HG03354 (cell line): ENCODE results near the gene BTBD10.

Experiments used
- ATAC-seq: cut with Tn5 transposase; IDR thresholded peaks from one replicate; pipeline ENCODE4 v1.9.1; 2021; ENCODE audit warnings: mild to moderate bottlenecking; ENCODE audit not compliant: unreplicated experiment, poor library complexity, severe bottlenecking

BTBD10 gene

DNA sequence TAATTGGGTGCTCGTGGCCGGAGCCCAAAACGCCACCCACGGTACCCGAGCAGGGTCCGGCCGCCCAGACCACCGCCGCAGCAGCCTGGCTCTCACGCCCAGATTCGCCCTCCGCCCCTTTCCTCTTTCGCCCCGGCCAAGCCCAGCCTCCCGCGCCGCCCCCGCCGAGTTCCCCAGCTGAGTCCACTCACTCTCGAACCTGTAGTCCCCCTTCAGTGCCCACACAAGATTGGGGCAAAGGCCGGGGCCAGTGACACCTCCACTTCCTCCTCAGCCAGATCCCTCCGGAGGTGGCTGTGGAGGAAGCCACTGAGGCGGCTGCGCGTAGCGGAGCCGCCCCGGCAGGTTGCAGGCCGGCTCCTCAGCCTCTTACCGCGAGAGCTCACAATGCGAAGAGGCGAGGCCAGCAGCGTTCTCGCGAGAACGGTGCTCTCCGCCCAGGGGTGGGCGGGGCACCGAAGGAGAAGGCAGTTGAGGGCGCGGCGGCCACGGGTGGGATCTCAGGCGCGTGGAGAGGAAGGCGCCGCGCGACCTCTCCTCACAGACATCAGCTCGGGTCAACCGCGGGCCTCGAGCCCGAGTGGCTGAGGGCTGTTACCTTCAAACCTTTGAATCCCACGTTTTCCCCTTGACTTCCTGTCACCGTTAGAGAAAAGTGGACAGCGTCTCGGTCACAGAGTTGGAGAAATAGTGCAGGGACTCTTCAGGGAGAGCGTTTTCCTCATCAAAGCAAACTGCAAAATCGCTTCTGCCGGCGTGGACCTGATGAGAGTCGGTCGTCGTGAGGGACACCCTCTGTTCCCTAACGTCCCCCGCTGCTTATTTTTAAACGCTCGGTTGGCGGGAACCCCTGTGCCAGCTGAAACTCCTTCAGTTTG, at the start of gene BTBD10:
Gene BTBD10, minus strand, starts transcription at position 322 of the 878 bp plus-strand sequence. CDS start 18,098 bp downstream, outside the sequence.
- peak; percentile 96 for ATAC-seq

DNA sequence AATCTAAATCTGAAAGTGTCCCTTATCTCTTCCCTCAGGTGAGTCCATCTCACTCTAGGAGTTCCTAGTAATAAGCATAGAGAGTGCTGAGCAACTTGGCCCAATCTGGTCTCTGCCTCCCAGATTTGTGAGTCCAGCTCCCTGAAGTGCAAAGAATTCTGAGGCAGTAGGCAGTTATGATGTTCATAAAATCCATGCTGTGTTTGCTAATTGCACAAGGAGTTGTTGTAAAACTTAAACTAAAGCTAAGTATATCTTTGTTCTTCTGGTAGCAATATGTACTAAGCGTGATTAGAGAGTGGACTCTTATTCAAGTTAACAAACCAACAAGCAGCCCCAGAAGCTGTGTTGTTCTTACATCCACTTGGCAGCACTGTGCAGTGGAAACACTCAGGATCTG, 40.4 kb upstream of the BTBD10 start:
- ATAC-seq, result no peak

DNA sequence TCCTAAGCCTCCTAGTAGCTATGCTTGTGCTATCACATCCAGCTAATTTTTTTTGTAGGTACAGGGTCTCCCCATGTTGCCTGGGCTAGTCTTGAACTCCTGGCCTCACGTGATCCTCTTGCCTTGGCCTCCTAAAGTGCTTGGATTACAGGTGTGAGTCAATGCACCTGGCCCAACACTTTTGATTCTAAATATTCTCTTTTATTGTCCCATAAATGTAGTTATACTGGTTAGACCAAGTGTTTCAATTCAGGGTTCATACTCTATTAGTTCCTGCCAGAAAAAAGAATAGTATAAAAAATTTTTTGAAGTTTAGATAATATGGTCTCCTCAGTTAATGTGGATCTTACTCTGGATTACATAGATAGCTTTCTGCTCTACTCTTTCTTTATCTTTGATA, 39.5 kb upstream of the BTBD10 start:
- ATAC-seq, result no peak

DNA sequence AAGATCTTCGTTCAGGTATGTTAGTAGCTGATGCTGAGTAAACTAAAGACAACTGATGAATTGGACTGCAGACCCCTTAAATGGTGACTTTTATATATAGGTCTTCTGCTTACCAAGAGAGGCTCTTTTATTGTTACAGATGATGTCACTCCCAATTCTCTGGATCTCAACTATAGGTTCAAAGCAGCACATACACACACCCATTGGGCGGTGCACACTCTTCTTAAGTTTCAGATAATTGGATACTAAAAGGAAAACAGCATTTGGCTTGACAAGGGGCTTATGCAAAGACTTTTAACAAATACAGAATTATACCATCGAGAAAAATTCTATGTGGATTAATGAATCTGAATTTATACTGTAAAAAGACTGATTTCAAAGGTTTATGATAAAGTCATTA, 32.9 kb upstream of the BTBD10 start, which contains the start of gene PTH:
Gene PTH, minus strand, starts transcription at position 69 of the 400 bp plus-strand sequence. CDS start 3,142 bp downstream, outside the sequence.
- ATAC-seq, result no peak

DNA sequence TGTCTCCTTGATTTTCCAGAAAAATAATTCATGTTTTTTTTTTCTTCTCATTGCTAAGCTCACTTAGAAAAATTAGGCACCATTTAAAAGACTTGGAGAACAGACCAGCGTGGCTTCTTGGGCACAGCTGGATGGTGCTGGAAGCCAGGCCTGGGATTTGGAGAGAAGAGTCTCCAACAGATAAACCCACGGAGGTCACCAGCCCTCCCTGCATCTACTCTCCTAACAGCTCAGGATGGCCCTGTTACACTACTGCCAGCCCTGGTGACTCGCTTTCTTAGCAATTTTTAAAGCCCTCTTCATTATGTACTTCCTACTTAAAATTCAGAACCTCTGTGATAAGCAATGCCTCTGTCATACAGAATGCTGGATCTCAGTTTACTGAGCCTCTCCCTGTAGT, 31.0 kb upstream of the BTBD10 start:
- no peak for ATAC-seq

DNA sequence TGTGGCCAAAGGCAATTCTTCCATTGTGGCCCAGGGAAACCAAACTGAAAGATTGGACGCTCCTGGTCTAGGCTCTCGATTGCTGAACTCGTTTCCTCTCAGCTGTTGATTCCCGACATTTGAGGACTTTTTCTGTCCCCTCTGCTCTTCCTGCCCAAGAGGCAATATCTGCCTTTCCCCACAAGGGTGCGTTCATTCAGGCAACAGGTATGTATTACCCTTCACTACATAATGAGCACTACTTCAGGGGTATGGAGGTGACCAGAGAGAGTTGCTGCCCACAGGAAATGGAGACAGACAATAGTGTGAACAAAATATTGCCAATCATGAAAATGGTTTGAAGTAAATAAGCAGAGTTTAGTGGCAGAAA, 24.6 kb upstream of the BTBD10 start:
- ATAC-seq, result peak; percentile 81

DNA sequence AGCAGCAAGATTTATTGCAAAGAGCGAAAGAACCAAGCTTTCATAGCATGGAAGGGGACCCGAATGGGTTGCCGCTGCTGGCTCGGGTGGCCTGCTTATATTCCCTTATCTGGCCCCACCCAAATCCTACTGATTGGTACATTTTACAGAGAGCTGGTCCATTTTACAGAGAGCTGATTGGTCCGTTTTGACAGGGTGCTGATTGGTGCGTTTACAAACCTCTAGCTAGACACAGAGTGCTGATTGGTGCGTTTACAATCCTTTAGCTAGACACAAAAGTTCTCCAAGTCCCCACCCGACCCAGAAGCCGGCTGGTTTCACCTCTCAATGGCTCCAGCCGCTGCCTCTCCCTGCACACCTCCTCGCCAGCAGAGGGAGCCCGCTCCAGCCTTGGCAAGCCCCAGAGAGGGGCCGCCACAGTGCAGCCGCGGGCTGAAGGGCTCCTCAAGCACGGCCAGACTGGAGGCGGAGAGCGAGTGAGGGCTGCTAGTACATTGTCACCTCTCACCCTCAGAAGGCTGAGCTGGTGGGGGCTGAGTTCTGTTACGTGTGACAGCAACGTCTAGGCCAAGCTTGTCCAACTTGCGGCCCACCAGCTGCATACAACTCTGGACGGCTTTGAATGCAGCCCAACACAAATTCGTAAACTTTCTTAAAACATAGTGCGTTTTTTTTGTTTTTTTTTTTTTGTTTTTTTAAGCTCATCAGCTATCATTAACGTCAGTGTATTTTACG, 24.1 kb upstream of the BTBD10 start:
- peak; percentile 96 for ATAC-seq

DNA sequence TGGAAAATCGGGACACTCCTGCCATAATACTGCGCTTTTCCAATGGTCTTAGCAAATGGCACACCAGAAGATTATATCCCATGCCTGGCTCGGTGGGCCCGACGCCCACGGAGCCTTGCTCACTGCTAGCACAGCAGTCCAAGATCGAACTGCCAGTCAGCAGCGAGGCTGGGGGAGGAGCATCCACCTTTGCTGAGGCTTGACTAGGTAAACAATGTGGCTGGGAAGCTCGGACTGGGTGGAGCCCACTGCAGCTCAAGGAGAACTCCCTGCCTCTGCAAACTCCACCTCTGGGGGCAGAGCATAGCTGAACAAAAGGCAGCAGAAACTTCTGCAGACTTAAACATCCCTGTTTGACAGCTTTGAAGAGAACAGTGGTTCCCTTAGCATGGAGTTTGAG, 17.2 kb upstream of the BTBD10 start:
- no peak for ATAC-seq

DNA sequence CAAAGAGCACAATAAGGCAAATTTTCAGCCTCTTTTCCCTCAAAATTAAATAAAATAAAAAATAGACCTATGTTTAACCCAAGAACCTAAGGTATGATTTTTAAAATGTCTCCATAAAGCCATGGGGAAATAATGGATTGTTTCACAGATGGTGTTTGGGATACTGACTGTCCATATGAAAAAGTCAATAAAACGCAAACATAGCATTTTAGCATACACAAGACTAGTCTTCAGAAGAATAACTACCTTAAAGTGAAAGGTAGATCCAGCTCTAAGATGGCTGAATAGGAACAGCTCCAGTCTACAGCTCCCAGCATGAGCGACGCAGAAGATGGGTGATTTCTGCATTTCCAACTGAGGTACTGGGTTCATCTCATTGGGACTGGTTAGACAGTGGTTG, 16.7 kb upstream of the BTBD10 start:
- ATAC-seq, result no peak

- no peak for ATAC-seq
These were observed 12.1 kb upstream of the BTBD10 start for GRCh38 chr11:13475091-13475490.

DNA sequence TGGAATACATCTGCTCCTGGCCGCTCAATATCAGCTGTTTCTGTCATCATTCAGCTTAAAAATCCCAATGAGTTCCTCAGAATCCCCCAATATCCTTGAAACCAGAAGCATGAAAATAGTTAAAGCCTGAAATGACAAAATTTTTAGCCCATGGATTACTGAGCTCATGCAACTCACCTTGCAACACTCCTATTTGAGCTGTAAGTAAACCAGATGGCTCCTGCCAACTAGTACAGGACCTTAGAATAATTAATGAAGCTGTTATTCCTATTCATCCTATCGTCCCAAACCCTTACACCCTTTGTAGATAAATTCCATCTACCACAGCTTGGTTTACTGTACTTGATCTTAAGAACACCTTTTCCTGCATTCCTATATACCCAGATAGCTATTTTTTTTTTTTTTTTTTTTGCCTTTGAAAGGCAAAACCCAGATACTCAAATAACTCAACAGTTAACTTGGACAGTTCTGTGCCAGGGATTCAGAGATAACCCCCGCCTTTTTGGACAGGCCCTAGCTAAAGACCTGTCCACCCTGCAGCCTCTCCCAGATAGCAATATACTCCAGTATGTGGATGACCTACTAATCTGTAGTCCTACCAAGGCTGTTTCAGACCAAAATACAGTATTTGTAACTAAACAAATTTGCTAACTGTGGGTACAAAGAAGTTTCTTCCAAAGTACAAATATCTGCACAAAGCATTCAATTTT, 10.1 kb upstream of the BTBD10 start:
- ATAC-seq, result no peak

GRCh38 chr11:13468750-13469149, 5.7 kb upstream of the BTBD10 start:
- ATAC-seq, result no peak

DNA sequence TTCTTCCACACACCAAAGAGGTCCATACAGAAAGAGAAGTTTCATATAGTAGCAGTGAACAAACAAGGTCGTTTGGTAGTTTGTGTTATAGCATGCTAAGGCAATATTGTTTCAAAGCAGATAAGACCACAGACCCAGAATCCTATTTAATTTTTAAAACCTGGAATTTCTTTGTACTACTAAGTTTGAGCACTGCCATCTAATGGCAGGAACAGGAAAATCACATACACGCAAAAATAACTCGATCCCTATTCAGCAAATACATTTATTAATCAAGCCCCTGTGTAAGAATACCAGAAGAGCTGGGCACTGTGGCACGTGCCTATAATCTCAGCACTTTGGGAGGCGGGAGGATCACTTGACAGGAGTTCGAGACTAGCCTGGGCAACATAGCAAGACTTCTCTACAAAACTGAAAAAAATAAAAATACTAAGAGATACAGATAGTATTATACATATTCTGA, 2.9 kb upstream of the BTBD10 start:
- no peak for ATAC-seq

DNA sequence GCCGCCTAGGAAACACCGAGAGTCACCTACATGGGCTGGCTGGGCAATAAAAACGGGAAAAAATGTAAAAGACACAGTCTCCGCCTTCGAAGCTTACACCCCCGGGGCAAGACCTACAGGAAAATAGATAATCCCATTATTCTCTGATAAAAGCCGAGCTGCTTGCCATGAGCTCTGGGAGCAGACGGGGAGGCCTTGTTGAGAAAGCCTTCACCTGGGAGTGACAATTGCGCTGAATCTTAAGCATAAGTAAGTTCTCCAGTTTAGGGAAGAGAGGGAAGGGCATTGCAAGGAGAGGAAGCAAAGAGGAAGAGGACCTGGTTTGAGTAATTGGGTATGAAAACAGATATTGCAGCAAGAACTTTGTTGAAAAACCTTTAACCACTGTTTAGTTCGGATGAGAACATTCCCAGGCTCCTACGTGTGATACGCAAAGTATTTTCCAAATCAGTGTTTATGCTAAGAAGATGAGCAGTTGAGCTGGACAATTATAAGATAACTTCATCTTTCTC, 813 bp upstream of the BTBD10 start:
- no peak for ATAC-seq

DNA sequence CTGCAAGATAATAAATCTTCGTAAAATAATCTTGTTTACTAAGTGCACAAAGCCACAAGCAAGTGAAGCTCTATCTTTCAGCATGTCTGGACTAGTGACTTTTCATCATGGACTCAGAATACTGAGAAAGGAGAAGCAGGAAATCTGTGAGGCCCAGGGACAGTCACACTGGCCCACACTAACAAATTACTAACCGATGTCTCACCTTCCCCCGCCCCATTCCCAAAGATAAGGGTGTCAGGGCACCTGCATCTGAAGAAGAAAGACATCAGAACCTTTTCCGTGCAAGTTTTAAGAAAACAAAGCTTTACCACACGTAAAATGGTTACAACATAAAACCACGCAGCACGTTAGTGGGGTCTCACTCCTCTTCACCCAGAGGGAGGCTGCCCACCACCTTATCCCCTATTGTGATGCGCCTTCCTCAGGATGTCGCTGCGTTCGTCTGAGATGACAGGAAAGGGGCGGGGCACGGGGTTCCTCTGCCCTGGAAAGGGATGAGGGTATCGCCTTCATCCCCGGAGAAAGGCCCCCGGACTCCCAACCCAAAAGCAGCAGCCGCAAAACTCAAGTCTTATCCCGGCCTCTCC, 616 bp downstream of the BTBD10 start:
- ATAC-seq, result peak; percentile 41

GRCh38 chr11:13461291-13461690, 1.7 kb downstream of the BTBD10 start:
- no peak for ATAC-seq

GRCh38 chr11:13450832-13451397, 12.1 kb downstream of the BTBD10 start:
- no peak for ATAC-seq

DNA sequence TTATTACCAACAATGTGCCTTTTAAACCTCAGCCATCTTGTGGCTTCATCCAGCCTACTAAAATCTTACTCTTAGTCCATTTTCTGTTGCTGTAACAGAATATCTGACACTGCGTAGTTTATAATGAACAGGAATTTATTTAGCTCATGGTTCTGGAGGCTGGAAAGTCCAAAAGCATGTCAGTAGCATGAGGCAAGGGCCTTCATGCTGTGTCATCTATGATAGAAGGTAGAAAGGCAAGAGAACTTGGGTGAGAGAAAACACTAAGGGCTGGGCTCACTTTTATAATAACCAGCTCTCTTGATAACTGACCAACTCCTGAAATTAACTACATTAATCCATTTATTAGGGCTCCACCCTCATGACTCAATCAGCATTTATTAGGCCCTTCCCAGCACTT, 13.5 kb downstream of the BTBD10 start:
- ATAC-seq, result no peak

- no peak for ATAC-seq
These were observed 14.1 kb downstream of the BTBD10 start for GRCh38 chr11:13448876-13449275.
